ENCODE data around the gene CEP126. TPM values are rescaled to one million over a fixed set of nuclear protein-coding genes. Genes with fewer than 3 reads are reported as not detected.
A peak's percentile ranks its signal among the peaks of the same experiment; 100 is the strongest.

The CEP126 gene, protein sequence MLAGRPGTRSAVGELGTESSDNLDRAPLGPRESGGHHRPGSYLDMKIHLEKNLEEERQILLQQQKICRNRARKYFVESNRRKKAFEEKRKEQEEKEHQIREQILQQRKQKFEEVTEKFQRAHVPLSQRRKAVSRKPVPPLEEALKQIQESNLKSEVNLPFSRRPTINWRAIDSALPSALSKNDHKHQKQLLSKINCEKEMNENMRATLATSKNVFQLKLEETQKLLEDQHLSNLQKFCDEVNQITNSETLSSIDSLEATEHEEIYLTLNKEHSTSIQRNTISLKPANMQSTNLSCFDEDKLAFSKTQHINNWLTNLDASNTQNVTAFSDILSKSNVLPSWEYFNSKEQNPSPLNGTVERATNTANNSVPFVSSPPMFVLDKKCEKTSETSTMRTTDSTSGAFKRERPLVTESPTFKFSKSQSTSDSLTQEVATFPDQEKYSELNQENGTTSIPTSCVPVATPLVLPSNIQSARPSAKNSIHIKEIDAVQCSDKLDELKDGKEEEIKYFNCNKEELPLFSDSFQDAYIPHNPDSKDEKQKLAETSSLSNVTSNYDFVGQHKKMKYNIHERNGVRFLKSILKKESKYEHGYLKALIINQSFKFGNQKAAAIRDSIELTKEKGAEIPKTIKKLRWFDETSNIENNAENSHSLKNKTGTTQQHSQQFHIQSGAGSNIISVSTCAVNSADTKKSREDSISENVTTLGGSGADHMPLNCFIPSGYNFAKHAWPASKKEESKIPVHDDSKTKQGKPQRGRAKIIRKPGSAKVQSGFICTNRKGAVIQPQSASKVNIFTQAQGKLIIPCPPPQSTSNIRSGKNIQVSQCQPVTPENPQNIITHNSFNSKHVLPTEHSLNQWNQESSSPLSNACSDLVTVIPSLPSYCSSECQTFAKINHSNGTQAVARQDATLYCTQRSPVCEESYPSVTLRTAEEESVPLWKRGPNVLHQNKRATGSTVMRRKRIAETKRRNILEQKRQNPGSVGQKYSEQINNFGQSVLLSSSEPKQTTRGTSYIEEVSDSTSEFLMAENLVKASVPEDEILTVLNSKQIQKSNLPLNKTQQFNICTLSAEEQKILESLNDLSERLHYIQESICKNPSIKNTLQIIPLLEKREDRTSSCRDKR
- 5.9 TPM for polyA plus RNA-seq
- long read RNA-seq, donor 1, result 0 reads
- long read RNA-seq, donor 2, result 0 reads
- long read RNA-seq, donor 3, result 0 reads
- long read RNA-seq, donor 4, result 0 reads
- long read RNA-seq, donor 5, result 0 reads
- long read RNA-seq, donor 6, result 0 reads
- long read RNA-seq, donor 7, result 0 reads
- long read RNA-seq, donor 8, result 0 reads
- long read RNA-seq, donor 9, result 0 reads
- long read RNA-seq, donor 10, full-length matches to known transcripts, result 1 of 1 reads
- long read RNA-seq, donor 10, partial matches to known transcripts, result 0 of 1 reads
- long read RNA-seq, donor 10, other reads (novel, unspliced or antisense), result 0 of 1 reads
- long read RNA-seq, donor 11, result 0 reads

GRCh38 chr11:101914738-101915426, at the start of gene CEP126:
Gene CEP126, plus strand, starts transcription at chr11:101915010. Its CDS starts 275 bp downstream, at chr11:101915285.
- no CpG with 5 or more reads among the region's 56 CpGs for WGBS (ENCODE audit: insufficient coverage, low lambda C conversion rate)
- Histone ChIP-seq H3K27me3 (ENCODE audit: control insufficient read depth, insufficient read depth, low read length) (no peaks in the 10 kb centered on the region), H3K36me3 (ENCODE audit: control insufficient read depth, insufficient read depth, low read length) (no peaks in the 10 kb centered on the region), H3K9me3 (ENCODE audit: control insufficient read depth, low read depth, low read length) (no peaks in the 10 kb centered on the region), H3K27ac (ENCODE audit: low read length) (peak within 1 kb of the TSS; percentile 74), H3K4me1 (ENCODE audit: control insufficient read depth, insufficient read depth, low read length) (no peaks in the 10 kb centered on the region), H3K4me3 (ENCODE audit: low read length) (peak within 1 kb of the TSS; percentile 67)
- DNase-seq, result peak; percentile 92 to 95

GRCh38 chr11:101866619-101867491, 48.0 kb upstream of the CEP126 start:
- H3K4me1 ChIP-seq (ENCODE audit: control insufficient read depth, insufficient read depth, low read length), result peaks cover 40% of the 10 kb centered on the region
- H3K36me3 ChIP-seq (ENCODE audit: control insufficient read depth, insufficient read depth, low read length), result no peaks in the 10 kb centered on the region
- H3K4me3 ChIP-seq (ENCODE audit: low read length), result no peak overlapping the region
- H3K9me3 ChIP-seq (ENCODE audit: control insufficient read depth, low read depth, low read length), result peaks cover 3% of the 10 kb centered on the region
- 55% methylated on average over 2 of the region's 5 CpGs for WGBS (ENCODE audit: insufficient coverage, low lambda C conversion rate)
- peak overlapping the region; percentile 80 for H3K27ac ChIP-seq (ENCODE audit: low read length)
- no peaks in the 10 kb centered on the region for H3K27me3 ChIP-seq (ENCODE audit: control insufficient read depth, insufficient read depth, low read length)
- peak; percentile 85 to 94 for DNase-seq

GRCh38 chr11:101867951-101868350, 46.9 kb upstream of the CEP126 start:
- H3K27ac ChIP-seq (ENCODE audit: low read length), result peak overlapping the region; percentile 79
- no peak overlapping the region for H3K4me3 ChIP-seq (ENCODE audit: low read length)
- H3K27me3 ChIP-seq (ENCODE audit: control insufficient read depth, insufficient read depth, low read length), result no peaks in the 10 kb centered on the region
- H3K36me3 ChIP-seq (ENCODE audit: control insufficient read depth, insufficient read depth, low read length), result no peaks in the 10 kb centered on the region
- H3K4me1 ChIP-seq (ENCODE audit: control insufficient read depth, insufficient read depth, low read length), result peaks cover 40% of the 10 kb centered on the region
- peaks cover 3% of the 10 kb centered on the region for H3K9me3 ChIP-seq (ENCODE audit: control insufficient read depth, low read depth, low read length)
- DNase-seq, result no peak
- 50% methylated on average over 1 of the region's 2 CpGs for WGBS (ENCODE audit: insufficient coverage, low lambda C conversion rate)

DNA sequence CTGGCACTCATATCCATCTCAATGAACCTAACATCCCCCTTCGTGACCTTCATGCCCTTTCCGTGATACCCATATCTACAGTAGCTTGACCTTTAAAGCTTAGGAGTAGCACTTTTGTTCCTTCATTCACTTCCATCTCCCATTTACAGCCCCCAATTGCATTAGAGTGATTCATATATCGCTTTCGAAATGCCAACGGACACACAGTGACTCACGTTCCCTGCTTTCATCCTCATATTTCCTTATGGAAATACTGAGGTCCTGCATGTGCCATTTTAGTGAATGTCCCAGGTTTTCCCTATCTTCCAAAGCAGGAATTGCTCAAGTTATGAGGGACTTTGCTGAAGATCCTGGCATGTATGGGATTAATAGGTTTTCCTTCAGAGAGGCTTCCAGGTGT, 44.3 kb upstream of the CEP126 start:
- peak overlapping the region; percentile 12 for H3K27ac ChIP-seq (ENCODE audit: low read length)
- H3K36me3 ChIP-seq (ENCODE audit: control insufficient read depth, insufficient read depth, low read length), result no peaks in the 10 kb centered on the region
- H3K4me3 ChIP-seq (ENCODE audit: low read length), result no peak overlapping the region
- WGBS (ENCODE audit: insufficient coverage, low lambda C conversion rate), result 83% methylated on average over 5 of the region's 6 CpGs
- peaks cover 26% of the 10 kb centered on the region for H3K4me1 ChIP-seq (ENCODE audit: control insufficient read depth, insufficient read depth, low read length)
- peak; percentile 50 to 64 for DNase-seq
- H3K27me3 ChIP-seq (ENCODE audit: control insufficient read depth, insufficient read depth, low read length), result no peaks in the 10 kb centered on the region
- no peaks in the 10 kb centered on the region for H3K9me3 ChIP-seq (ENCODE audit: control insufficient read depth, low read depth, low read length)

- H3K27ac ChIP-seq (ENCODE audit: low read length), result no peak overlapping the region
- H3K36me3 ChIP-seq (ENCODE audit: control insufficient read depth, insufficient read depth, low read length), result no peaks in the 10 kb centered on the region
- H3K27me3 ChIP-seq (ENCODE audit: control insufficient read depth, insufficient read depth, low read length), result no peaks in the 10 kb centered on the region
- H3K4me3 ChIP-seq (ENCODE audit: low read length), result no peak overlapping the region
- peaks cover 14% of the 10 kb centered on the region for H3K4me1 ChIP-seq (ENCODE audit: control insufficient read depth, insufficient read depth, low read length)
- 100% methylated on average over 2 of the region's 6 CpGs for WGBS (ENCODE audit: insufficient coverage, low lambda C conversion rate)
- no peak for DNase-seq
- H3K9me3 ChIP-seq (ENCODE audit: control insufficient read depth, low read depth, low read length), result no peaks in the 10 kb centered on the region
Measured at GRCh38 chr11:101872171-101872882, 42.5 kb upstream of the CEP126 start.

DNA sequence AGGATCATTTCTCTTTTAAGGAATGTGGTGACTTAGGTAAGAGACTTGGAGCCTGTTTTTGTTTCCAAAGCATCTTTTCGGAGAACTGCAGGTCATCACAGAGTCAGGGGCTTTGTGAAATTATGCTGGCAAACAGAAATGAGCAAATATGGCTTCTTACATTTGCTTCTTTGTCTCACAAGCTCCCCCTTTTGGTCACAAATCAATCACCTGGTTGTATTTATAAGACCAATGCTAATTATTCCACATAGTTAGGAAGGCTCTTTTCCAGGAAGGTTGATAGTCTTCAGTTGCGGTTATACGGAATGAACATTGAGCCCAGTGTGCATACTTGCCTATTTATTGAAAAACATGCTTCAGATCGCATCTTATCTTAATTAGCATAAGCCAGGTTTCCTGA, 34.6 kb upstream of the CEP126 start:
- no peak overlapping the region for H3K4me3 ChIP-seq (ENCODE audit: low read length)
- H3K27ac ChIP-seq (ENCODE audit: low read length), result no peak overlapping the region
- DNase-seq, result peak; percentile 30 to 69
- WGBS (ENCODE audit: insufficient coverage, low lambda C conversion rate), result no CpG with 5 or more reads among the region's 4 CpGs
- no peaks in the 10 kb centered on the region for H3K9me3 ChIP-seq (ENCODE audit: control insufficient read depth, low read depth, low read length)
- no peaks in the 10 kb centered on the region for H3K36me3 ChIP-seq (ENCODE audit: control insufficient read depth, insufficient read depth, low read length)
- no peaks in the 10 kb centered on the region for H3K27me3 ChIP-seq (ENCODE audit: control insufficient read depth, insufficient read depth, low read length)
- H3K4me1 ChIP-seq (ENCODE audit: control insufficient read depth, insufficient read depth, low read length), result no peaks in the 10 kb centered on the region

DNA sequence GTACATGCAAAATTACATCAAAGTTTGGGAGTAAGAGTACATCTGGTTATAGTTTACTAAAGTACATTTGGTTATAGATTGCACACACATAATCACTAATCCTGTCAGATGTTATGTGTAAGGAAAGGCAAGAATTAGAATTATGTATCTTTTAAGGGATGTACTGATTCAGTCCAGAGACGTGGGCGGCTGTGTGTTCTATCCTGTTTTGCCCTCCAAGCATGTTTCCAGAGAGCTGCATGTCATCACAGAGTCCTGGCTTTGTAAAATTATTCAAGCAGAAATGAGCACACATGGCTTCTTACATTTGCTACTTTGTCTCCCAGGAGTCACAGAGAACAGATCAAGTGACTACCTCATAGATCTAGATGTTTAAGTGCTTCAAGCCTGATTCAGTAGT, 33.2 kb upstream of the CEP126 start:
- H3K4me3 ChIP-seq (ENCODE audit: low read length), result no peak overlapping the region
- no peaks in the 10 kb centered on the region for H3K27me3 ChIP-seq (ENCODE audit: control insufficient read depth, insufficient read depth, low read length)
- H3K27ac ChIP-seq (ENCODE audit: low read length), result no peak overlapping the region
- no peaks in the 10 kb centered on the region for H3K36me3 ChIP-seq (ENCODE audit: control insufficient read depth, insufficient read depth, low read length)
- no peaks in the 10 kb centered on the region for H3K4me1 ChIP-seq (ENCODE audit: control insufficient read depth, insufficient read depth, low read length)
- DNase-seq, result no peak
- H3K9me3 ChIP-seq (ENCODE audit: control insufficient read depth, low read depth, low read length), result no peaks in the 10 kb centered on the region
- no CpG with 5 or more reads among the region's 2 CpGs for WGBS (ENCODE audit: insufficient coverage, low lambda C conversion rate)

- DNase-seq, result no peak
- no peaks in the 10 kb centered on the region for H3K9me3 ChIP-seq (ENCODE audit: control insufficient read depth, low read depth, low read length)
- no peaks in the 10 kb centered on the region for H3K36me3 ChIP-seq (ENCODE audit: control insufficient read depth, insufficient read depth, low read length)
- H3K27ac ChIP-seq (ENCODE audit: low read length), result no peak overlapping the region
- no peaks in the 10 kb centered on the region for H3K4me1 ChIP-seq (ENCODE audit: control insufficient read depth, insufficient read depth, low read length)
- H3K27me3 ChIP-seq (ENCODE audit: control insufficient read depth, insufficient read depth, low read length), result no peaks in the 10 kb centered on the region
- H3K4me3 ChIP-seq (ENCODE audit: low read length), result no peak overlapping the region
- WGBS (ENCODE audit: insufficient coverage, low lambda C conversion rate), result 98% methylated on average over 4 of the region's 4 CpGs
Measured at GRCh38 chr11:101885631-101886030, 29.2 kb upstream of the CEP126 start.

All from large intestine (tissue), 12 donors.